ENCODE results near the gene CD93. TPM values are rescaled to one million over a fixed set of nuclear protein-coding genes. Genes with fewer than 3 reads are reported as not detected.

Gene CD93
- total RNA-seq, 1 donor from 2014 or later = under 0.01 TPM

DNA sequence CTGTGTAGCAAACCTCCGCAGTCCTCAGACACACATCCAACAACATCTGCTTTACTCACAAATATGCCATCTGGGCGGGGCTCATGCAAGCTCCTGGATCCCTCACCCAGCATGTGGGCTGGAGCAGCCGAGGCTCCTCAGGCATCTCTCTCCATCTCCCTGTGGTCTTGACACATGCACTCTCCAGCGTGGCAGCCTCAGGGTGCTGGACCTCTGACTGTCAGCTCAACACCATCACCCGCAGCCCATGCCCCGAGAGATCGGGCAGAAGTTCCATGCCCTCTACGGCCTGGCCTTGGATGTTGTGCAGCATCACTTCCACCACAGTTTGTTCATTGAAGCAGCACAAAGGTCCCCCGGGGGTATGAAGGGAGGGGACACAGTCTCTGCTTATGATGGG, 32.6 kb upstream of the CD93 start:
- no peaks in the 10 kb centered on the region for H3K27me3 ChIP-seq (ENCODE audit: control insufficient read depth, insufficient read depth, low read length)
- FAIRE-seq (no peak), DNase-seq (ENCODE audit: low read depth) (no peak)
- no peak overlapping the region for H3K4me3 ChIP-seq (ENCODE audit: low read depth, low read length)
- no peaks in the 10 kb centered on the region for H3K36me3 ChIP-seq (ENCODE audit: control insufficient read depth, insufficient read depth, low read length)
- TF ChIP-seq, protein P1, sequence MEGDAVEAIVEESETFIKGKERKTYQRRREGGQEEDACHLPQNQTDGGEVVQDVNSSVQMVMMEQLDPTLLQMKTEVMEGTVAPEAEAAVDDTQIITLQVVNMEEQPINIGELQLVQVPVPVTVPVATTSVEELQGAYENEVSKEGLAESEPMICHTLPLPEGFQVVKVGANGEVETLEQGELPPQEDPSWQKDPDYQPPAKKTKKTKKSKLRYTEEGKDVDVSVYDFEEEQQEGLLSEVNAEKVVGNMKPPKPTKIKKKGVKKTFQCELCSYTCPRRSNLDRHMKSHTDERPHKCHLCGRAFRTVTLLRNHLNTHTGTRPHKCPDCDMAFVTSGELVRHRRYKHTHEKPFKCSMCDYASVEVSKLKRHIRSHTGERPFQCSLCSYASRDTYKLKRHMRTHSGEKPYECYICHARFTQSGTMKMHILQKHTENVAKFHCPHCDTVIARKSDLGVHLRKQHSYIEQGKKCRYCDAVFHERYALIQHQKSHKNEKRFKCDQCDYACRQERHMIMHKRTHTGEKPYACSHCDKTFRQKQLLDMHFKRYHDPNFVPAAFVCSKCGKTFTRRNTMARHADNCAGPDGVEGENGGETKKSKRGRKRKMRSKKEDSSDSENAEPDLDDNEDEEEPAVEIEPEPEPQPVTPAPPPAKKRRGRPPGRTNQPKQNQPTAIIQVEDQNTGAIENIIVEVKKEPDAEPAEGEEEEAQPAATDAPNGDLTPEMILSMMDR (IDR thresholded peaks at IDR 0.05; ENCODE audit: insufficient read depth, low read length, severe bottlenecking) = no peak

DNA sequence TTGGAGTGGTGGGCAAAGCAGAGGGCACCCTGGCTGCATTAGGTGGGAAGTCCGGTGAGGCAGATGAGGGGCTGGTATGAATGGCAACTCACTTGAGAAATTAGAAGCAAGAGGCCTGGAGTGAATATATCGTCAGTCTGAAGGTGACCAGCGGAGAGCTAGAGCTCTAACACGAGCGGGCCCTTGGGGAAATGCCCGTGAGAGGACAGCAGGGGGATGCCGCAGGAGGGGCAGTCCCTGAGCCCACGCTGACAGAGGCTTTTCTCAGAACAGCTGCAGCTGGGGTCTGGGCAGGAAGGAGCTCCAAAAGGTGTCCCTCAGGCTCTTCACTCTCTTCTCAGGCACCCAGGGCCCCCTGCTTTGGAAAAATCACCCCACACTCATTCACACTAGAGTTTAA, 32.0 kb upstream of the CD93 start:
- Histone ChIP-seq H3K4me3 (ENCODE audit: low read depth, low read length) (no peak overlapping the region), H3K36me3 (ENCODE audit: control insufficient read depth, insufficient read depth, low read length) (no peaks in the 10 kb centered on the region), H3K27me3 (ENCODE audit: control insufficient read depth, insufficient read depth, low read length) (no peaks in the 10 kb centered on the region)
- DNase-seq (ENCODE audit: low read depth) (no peak), FAIRE-seq (no peak)
- TF ChIP-seq, protein P1 (IDR thresholded peaks at IDR 0.05; ENCODE audit: insufficient read depth, low read length, severe bottlenecking) = no peak

DNA sequence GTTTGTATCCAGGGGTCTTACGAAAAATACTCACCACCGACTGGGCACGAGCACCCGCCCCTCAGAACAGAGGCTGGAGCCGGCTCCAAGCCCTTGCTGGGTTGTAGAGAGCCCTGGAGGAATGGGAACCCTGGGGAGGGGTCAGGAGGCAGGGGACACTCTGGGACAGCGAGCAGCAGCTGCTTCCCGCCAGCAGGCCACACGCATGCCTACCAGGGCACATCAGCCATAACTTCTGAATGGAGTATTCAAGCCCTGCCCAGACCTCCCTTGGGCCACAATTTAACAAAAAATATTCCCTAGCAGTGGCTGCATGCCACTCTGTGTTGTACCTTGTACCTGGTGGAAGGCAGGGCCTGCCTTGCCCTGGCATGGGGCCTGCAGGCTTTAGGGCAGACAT, 31.6 kb upstream of the CD93 start:
- Histone ChIP-seq H3K27me3 (ENCODE audit: control insufficient read depth, insufficient read depth, low read length) (no peaks in the 10 kb centered on the region), H3K36me3 (ENCODE audit: control insufficient read depth, insufficient read depth, low read length) (no peaks in the 10 kb centered on the region), H3K4me3 (ENCODE audit: low read depth, low read length) (no peak overlapping the region)
- DNase-seq (ENCODE audit: low read depth) (no peak), FAIRE-seq (no peak)
- TF ChIP-seq, protein P1 (IDR thresholded peaks at IDR 0.05; ENCODE audit: insufficient read depth, low read length, severe bottlenecking) = no peak

DNA sequence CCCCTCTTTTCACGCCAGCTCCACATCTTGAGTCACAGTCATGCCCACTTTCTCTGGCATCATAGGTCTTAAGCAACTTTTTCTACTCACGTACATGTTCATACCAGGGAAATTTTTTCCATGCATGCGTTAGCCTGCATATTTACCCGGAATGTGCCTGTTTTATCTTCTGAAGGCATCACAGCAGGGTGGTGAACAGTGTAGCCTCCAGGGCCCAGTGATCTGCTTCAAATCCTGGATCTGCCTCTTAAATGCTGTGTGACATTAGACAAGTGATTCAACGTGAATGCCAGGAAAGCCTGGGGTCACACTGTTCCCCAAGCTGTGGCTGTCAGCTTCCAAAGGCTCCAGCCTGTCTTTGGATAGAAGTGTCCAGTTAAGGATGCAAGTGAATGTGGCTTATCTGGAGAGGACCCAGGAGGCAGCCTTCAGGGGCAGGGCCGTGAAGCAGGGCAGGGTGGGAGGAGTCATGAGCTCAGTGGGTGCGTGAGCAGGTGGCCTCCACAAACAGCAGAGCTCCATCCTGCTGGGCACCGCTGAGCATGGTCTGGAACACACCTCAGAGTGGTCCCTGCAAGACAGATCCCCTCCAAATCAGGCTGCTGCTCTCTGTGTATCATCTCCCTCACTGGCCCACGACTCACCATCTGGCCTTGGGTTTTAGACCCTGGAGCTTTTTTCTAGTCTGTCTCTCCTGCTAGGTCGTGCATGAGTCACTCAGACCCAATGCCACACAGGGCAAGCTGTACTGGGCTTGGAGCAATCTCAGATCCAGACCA, 30.4 kb upstream of the CD93 start:
- TF ChIP-seq, protein P1 (IDR thresholded peaks at IDR 0.05; ENCODE audit: insufficient read depth, low read length, severe bottlenecking) = no peak
- FAIRE-seq (no peak), DNase-seq (ENCODE audit: low read depth) (peak; percentile 83)
- H3K36me3 ChIP-seq (ENCODE audit: control insufficient read depth, insufficient read depth, low read length) = no peaks in the 10 kb centered on the region
- no peaks in the 10 kb centered on the region for H3K27me3 ChIP-seq (ENCODE audit: control insufficient read depth, insufficient read depth, low read length)
- no peak overlapping the region for H3K4me3 ChIP-seq (ENCODE audit: low read depth, low read length)

DNA sequence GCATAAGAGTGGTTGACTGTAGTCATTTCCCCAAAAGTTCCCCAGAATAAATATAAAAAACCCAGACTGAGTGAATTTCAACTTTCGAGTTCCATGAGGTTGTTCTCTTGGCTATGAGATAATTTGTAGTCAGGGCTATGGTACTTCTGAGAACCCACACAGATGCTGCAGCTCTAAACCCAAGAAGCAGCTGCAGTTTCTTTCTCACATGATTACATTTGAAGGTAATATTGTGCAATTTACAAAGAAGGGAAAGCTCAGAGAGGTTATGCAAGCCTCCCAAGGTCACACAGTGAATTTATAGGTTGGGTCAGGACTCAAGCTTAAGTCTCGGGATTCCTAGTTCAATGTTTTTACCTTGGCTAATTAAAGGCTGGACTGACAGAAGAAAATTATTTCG, 29.7 kb upstream of the CD93 start:
- Histone ChIP-seq H3K27me3 (ENCODE audit: control insufficient read depth, insufficient read depth, low read length) (no peaks in the 10 kb centered on the region), H3K36me3 (ENCODE audit: control insufficient read depth, insufficient read depth, low read length) (no peaks in the 10 kb centered on the region), H3K4me3 (ENCODE audit: low read depth, low read length) (no peak overlapping the region)
- TF ChIP-seq, protein P1 (IDR thresholded peaks at IDR 0.05; ENCODE audit: insufficient read depth, low read length, severe bottlenecking) = no peak
- FAIRE-seq = no peak
- no peak for DNase-seq (ENCODE audit: low read depth)

Data from bronchial epithelial cell (primary cell).